Panc1 (cell line): ENCODE measurements around the gene RBFOX1. TPM values are rescaled to one million over a fixed set of nuclear protein-coding genes. Genes with fewer than 3 reads are reported as not detected.

ENCODE experiments used
- ATAC-seq: fragments of 200-7000 bp; cut with Tn5 transposase; 2 replicates; pipeline ENCODE4 v1.9.1; 2020; ENCODE audit warnings: mild to moderate bottlenecking, moderate library complexity
- BruUV-seq: library from RNA; stranded (reverse); fragments of 400-500 nt; replicated peaks from 2 replicates; lab custom pipeline; 2021; lab: Mats Ljungman, UMichigan
- CTCF ChIA-PET: fragments of 300-600 bp; sonication (Branson Sonifier 250); formaldehyde crosslinking; loops from one replicate; lab custom pipeline; 2022; ENCODE audit warnings: antibody characterized with exemption; lab: Charles Lee
- POLR2A ChIA-PET: fragments of 300-600 bp; sonication (Branson Sonifier 250); formaldehyde crosslinking; loops from one replicate; lab custom pipeline; 2022; ENCODE audit warnings: antibody characterized with exemption; lab: Charles Lee
- DNase-seq: peaks from one replicate; pipeline ENCODE4 v3.0.0-alpha.2; 2010; ENCODE audit warnings: low read depth, low spot score
- H3K27ac ChIP-seq: 2 replicates; pipeline ENCODE4 v1.5.1; 2011; ENCODE audit warnings: mild to moderate bottlenecking, low read length, inconsistent platforms
- H3K27me3 ChIP-seq: fragments of 200-500 bp; sonication (Bioruptor generic); 2 replicates; pipeline ENCODE4 v1.6.0; 2014; ENCODE audit warnings: low read length, inconsistent platforms; ENCODE audit not compliant: control insufficient read depth, insufficient read depth
- H3K36me3 ChIP-seq: fragments of 200-500 bp; sonication (Bioruptor generic); 2 replicates; pipeline ENCODE4 v1.5.1; 2014; ENCODE audit warnings: inconsistent platforms, mild to moderate bottlenecking, low read length, moderate library complexity; ENCODE audit not compliant: control insufficient read depth, insufficient read depth
- H3K4me1 ChIP-seq: 2 replicates; pipeline ENCODE4 v1.5.1; 2011; ENCODE audit warnings: inconsistent platforms, mild to moderate bottlenecking, low read length, moderate library complexity; ENCODE audit not compliant: control insufficient read depth, insufficient read depth
- H3K4me3 ChIP-seq, 2 experiments: 2 replicates each; pipeline ENCODE4 v1.5.1; 2011 to 2012; ENCODE audit warnings: low read depth in 2 of 2, low read length in 2 of 2, mild to moderate bottlenecking in 2 of 2, inconsistent platforms in 1 of 2, moderate library complexity in 1 of 2
- H3K9me3 ChIP-seq: fragments of 200-500 bp; sonication (Bioruptor generic); 2 replicates; pipeline ENCODE4 v1.5.1; 2014; ENCODE audit warnings: low read depth, mild to moderate bottlenecking, inconsistent platforms, low read length, moderate library complexity; ENCODE audit not compliant: control insufficient read depth, insufficient read depth
- CTCF ChIP-seq: fragments of 450-650 bp; IDR thresholded peaks from 2 replicates; pipeline ENCODE4 v1.5.1; 2017; ENCODE audit warnings: mild to moderate bottlenecking
- POLR2AphosphoS5 ChIP-seq: IDR thresholded peaks from 2 replicates; pipeline ENCODE4 v1.6.1; 2012; ENCODE audit warnings: mild to moderate bottlenecking, low read depth, low read length, moderate library complexity
- REST ChIP-seq, 2 experiments: IDR thresholded peaks; 2 replicates each; pipeline ENCODE4 v1.6.1; 2011 to 2012; ENCODE audit warnings: low read depth in 2 of 2, control low read depth in 1 of 2, low read length in 1 of 2, mild to moderate bottlenecking in 1 of 2, moderate library complexity in 1 of 2; ENCODE audit not compliant: insufficient read depth in 1 of 2
- SIN3A ChIP-seq: IDR thresholded peaks from 2 replicates; pipeline ENCODE4 v1.6.1; 2012; ENCODE audit warnings: low read depth, mild to moderate bottlenecking, low read length, moderate library complexity, borderline replicate concordance; ENCODE audit not compliant: insufficient read depth
- TCF7L2 ChIP-seq: IDR thresholded peaks from 2 replicates; pipeline ENCODE4 v1.6.1; 2011; ENCODE audit warnings: mild to moderate bottlenecking, low read depth, low read length, inconsistent platforms
- in situ Hi-C: cut with HindIII; loops from 2 replicates; pipeline ENCODE4 v1.10.0; 2016; ENCODE audit warnings: low sequenced_read_pairs, low pct_unique_long_range_greater_than_20kb
- intact Hi-C: fragments of 100-400 bp; cut with micrococcal nuclease; formaldehyde crosslinking; loops from one replicate; pipeline ENCODE4 v1.10.0; 2022; ENCODE audit not compliant: unreplicated experiment
- total RNA-seq: library from RNA; stranded (reverse); gene quantifications from one replicate; pipeline ENCODE4 v1.2.1, GENCODE V29; 2021; ENCODE audit not compliant: unreplicated experiment

Gene RBFOX1
- total RNA-seq, 1 experiment from 2014 or later, result not detected

- no peaks in the 10 kb centered on the region for H3K9me3 ChIP-seq
- no peak for TF ChIP-seq POLR2AphosphoS5
- no peak for TF ChIP-seq REST (IDR thresholded peaks at IDR 0.05; ENCODE audit: insufficient read depth in 1 of 2, low read depth in 2 of 2, low read length in 1 of 2)
- TF ChIP-seq TCF7L2, result no peak
- TF ChIP-seq CTCF, result no peak
- TF ChIP-seq SIN3A, result no peak
- in situ Hi-C loops (no loop called here), intact Hi-C loops (no loop called here)
- no peaks in the 10 kb centered on the region for H3K27me3 ChIP-seq
- no peak overlapping the region for H3K27ac ChIP-seq
- H3K4me3 ChIP-seq, result no peak overlapping the region
- no peaks in the 10 kb centered on the region for H3K36me3 ChIP-seq
- POLR2A ChIA-PET, result no interaction called here
- CTCF ChIA-PET, result no interaction called here
- DNase-seq (no peak), ATAC-seq (no peak)
- no peaks in the 10 kb centered on the region for H3K4me1 ChIP-seq
- BruUV-seq, result no TSS peak
Measured at GRCh38 chr16:7548796-7549318, 216.2 kb downstream of the RBFOX1 start.

- in situ Hi-C loops (no loop called here), intact Hi-C loops (no loop called here)
- Histone ChIP-seq H3K4me1 (no peaks in the 10 kb centered on the region), H3K4me3 (no peak overlapping the region), H3K27ac (no peak overlapping the region), H3K9me3 (no peaks in the 10 kb centered on the region), H3K27me3 (no peaks in the 10 kb centered on the region), H3K36me3 (no peaks in the 10 kb centered on the region)
- TF ChIP-seq SIN3A (no peak), POLR2AphosphoS5 (no peak), TCF7L2 (no peak), CTCF (no peak), REST (IDR thresholded peaks at IDR 0.05; ENCODE audit: insufficient read depth in 1 of 2, low read depth in 2 of 2, low read length in 1 of 2) (no peak)
- CTCF ChIA-PET, result no interaction called here
- BruUV-seq, result no TSS peak
- ATAC-seq, result no peak
- POLR2A ChIA-PET, result no interaction called here
- DNase-seq, result no peak
Measured at GRCh38 chr16:7550096-7550495, 217.5 kb downstream of the RBFOX1 start.
